ENCODE measurements around the gene CEP170.

CEP170 gene

DNA sequence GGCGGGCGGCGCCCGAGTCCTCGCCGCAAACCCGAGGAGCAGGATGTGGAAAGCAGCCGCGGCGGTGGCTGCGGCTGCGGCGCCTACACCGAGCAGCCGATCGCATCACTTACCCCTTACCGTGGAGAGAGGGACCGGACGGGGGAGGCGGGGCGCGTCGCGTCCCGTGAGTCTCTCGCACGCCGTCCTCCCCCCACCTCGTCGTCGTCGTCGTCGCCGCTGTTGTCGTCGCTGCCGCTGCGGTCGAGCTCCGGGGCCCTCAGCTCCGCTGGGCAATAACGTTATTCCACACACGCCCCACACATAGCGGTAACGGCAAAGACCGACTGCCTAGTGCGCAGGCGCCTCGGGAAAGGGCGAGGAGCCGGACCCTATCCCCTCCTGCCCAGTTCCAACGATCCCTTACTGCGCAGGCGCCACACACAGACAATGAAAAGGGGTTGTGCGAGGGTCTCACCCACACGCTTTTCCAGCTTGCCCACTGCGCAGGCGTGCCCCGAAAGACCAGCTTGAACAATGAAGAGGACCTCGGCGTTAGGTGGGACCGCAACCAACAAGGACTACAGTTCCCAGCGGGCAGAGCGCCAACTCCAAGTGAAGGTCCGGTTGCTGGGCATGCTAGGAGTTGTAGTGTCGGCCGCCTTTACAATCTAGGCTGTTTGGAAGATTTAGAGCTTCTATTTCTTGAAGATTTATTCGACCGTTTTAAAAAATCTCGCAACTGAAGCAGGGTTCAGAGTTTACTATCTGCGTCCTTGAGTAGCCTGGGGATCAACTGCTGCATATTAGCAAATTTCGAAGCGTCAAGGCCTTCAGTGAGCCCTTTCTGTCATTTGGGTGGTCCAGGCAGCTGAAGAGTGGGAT is at the start of gene CEP170 (continued):
- TF ChIP-seq, protein P1, sequence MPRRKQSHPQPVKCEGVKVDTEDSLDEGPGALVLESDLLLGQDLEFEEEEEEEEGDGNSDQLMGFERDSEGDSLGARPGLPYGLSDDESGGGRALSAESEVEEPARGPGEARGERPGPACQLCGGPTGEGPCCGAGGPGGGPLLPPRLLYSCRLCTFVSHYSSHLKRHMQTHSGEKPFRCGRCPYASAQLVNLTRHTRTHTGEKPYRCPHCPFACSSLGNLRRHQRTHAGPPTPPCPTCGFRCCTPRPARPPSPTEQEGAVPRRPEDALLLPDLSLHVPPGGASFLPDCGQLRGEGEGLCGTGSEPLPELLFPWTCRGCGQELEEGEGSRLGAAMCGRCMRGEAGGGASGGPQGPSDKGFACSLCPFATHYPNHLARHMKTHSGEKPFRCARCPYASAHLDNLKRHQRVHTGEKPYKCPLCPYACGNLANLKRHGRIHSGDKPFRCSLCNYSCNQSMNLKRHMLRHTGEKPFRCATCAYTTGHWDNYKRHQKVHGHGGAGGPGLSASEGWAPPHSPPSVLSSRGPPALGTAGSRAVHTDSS (tag by site-specific recombination; IDR thresholded peaks at IDR 0.05): no peak; the same call in 1 of the 2 replicates
- TF ChIP-seq GFI1B (tag by site-specific recombination; IDR thresholded peaks at IDR 0.05) (no peak), ZBTB21 (tag by site-specific recombination; IDR thresholded peaks at IDR 0.05) (no peak), ZNF354C (tag by site-specific recombination; IDR thresholded peaks at IDR 0.05; ENCODE audit: borderline replicate concordance, low read depth) (no peak), ZNF324 (tag by site-specific recombination; IDR thresholded peaks at IDR 0.05) (peak; percentile 52; the same call in 1 of the 2 replicates), ZNF791 (tag by site-specific recombination; IDR thresholded peaks at IDR 0.05) (no peak), ZNF133 (tag by site-specific recombination; IDR thresholded peaks at IDR 0.05) (no peak), ZNF341 (tag by site-specific recombination; IDR thresholded peaks at IDR 0.05; ENCODE audit: low read depth) (peak; percentile 92), ZNF664 (tag by site-specific recombination; IDR thresholded peaks at IDR 0.05) (no peak), ZNF530 (tag by site-specific recombination; IDR thresholded peaks at IDR 0.05; ENCODE audit: low read depth) (no peak), BCL11A (tag by site-specific recombination; IDR thresholded peaks at IDR 0.05; ENCODE audit: low read depth) (no peak), ZNF433 (tag by site-specific recombination; IDR thresholded peaks at IDR 0.05; ENCODE audit: low read depth) (no peak), ZNF274 (IDR thresholded peaks at IDR 0.05; ENCODE audit: low read length) (no peak), ZNF274 (tag by site-specific recombination; IDR thresholded peaks at IDR 0.05; ENCODE audit: borderline replicate concordance) (no peak), ZSCAN30 (tag by site-specific recombination; IDR thresholded peaks at IDR 0.05) (peak; percentile 49), TRIM28 (IDR thresholded peaks at IDR 0.05; ENCODE audit: borderline replicate concordance, low read length) (no peak), ZNF660 (tag by site-specific recombination; IDR thresholded peaks at IDR 0.05) (peak; percentile 59), KLF10 (tag by site-specific recombination; IDR thresholded peaks at IDR 0.05) (peak; percentile 52; the same call in 1 of the 2 replicates), ZNF391 (tag by site-specific recombination; IDR thresholded peaks at IDR 0.05; ENCODE audit: borderline replicate concordance, low read depth) (no peak), ZNF585B (tag by site-specific recombination; IDR thresholded peaks at IDR 0.05) (no peak), ZNF600 (tag by site-specific recombination; IDR thresholded peaks at IDR 0.05) (peak; percentile 99), ZNF776 (tag by site-specific recombination; IDR thresholded peaks at IDR 0.05; ENCODE audit: borderline replicate concordance) (no peak), ZNF266 (tag by site-specific recombination; IDR thresholded peaks at IDR 0.05; ENCODE audit: low read depth) (no peak), ZNF529 (tag by site-specific recombination; IDR thresholded peaks at IDR 0.05; ENCODE audit: insufficient replicate concordance) (no peak)
- TF ChIP-seq, protein P2, sequence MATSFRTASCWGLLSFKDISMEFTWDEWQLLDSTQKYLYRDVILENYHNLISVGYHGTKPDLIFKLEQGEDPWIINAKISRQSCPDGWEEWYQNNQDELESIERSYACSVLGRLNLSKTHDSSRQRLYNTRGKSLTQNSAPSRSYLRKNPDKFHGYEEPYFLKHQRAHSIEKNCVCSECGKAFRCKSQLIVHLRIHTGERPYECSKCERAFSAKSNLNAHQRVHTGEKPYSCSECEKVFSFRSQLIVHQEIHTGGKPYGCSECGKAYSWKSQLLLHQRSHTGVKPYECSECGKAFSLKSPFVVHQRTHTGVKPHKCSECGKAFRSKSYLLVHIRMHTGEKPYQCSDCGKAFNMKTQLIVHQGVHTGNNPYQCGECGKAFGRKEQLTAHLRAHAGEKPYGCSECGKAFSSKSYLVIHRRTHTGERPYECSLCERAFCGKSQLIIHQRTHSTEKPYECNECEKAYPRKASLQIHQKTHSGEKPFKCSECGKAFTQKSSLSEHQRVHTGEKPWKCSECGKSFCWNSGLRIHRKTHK (tag by site-specific recombination; IDR thresholded peaks at IDR 0.05): no peak
- TF ChIP-seq, protein P3, sequence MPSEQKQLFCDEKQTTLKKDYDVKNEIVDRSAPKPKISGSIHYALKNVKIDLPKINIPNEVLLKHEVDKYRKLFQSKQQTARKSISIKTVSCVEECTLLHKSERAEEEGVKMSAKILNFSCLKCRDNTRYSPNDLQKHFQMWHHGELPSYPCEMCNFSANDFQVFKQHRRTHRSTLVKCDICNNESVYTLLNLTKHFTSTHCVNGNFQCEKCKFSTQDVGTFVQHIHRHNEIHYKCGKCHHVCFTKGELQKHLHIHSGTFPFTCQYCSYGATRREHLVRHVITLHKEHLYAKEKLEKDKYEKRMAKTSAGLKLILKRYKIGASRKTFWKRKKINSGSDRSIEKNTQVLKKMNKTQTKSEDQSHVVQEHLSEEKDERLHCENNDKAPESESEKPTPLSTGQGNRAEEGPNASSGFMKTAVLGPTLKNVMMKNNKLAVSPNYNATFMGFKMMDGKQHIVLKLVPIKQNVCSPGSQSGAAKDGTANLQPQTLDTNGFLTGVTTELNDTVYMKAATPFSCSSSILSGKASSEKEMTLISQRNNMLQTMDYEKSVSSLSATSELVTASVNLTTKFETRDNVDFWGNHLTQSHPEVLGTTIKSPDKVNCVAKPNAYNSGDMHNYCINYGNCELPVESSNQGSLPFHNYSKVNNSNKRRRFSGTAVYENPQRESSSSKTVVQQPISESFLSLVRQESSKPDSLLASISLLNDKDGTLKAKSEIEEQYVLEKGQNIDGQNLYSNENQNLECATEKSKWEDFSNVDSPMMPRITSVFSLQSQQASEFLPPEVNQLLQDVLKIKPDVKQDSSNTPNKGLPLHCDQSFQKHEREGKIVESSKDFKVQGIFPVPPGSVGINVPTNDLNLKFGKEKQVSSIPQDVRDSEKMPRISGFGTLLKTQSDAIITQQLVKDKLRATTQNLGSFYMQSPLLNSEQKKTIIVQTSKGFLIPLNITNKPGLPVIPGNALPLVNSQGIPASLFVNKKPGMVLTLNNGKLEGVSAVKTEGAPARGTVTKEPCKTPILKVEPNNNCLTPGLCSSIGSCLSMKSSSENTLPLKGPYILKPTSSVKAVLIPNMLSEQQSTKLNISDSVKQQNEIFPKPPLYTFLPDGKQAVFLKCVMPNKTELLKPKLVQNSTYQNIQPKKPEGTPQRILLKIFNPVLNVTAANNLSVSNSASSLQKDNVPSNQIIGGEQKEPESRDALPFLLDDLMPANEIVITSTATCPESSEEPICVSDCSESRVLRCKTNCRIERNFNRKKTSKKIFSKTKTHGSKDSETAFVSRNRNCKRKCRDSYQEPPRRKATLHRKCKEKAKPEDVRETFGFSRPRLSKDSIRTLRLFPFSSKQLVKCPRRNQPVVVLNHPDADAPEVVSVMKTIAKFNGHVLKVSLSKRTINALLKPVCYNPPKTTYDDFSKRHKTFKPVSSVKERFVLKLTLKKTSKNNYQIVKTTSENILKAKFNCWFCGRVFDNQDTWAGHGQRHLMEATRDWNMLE (tag by site-specific recombination; conservative IDR thresholded peaks at IDR 0.05; ENCODE audit: low read depth): no peak; the same call in 1 of the 2 replicates
- TF ChIP-seq, protein P4, sequence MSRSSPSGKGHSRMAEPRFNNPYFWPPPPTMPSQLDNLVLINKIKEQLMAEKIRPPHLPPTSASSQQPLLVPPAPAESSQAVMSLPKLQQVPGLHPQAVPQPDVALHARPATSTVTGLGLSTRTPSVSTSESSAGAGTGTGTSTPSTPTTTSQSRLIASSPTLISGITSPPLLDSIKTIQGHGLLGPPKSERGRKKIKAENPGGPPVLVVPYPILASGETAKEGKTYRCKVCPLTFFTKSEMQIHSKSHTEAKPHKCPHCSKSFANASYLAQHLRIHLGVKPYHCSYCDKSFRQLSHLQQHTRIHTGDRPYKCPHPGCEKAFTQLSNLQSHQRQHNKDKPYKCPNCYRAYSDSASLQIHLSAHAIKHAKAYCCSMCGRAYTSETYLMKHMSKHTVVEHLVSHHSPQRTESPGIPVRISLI (tag by site-specific recombination; IDR thresholded peaks at IDR 0.05): no peak
- TF ChIP-seq, protein P5, sequence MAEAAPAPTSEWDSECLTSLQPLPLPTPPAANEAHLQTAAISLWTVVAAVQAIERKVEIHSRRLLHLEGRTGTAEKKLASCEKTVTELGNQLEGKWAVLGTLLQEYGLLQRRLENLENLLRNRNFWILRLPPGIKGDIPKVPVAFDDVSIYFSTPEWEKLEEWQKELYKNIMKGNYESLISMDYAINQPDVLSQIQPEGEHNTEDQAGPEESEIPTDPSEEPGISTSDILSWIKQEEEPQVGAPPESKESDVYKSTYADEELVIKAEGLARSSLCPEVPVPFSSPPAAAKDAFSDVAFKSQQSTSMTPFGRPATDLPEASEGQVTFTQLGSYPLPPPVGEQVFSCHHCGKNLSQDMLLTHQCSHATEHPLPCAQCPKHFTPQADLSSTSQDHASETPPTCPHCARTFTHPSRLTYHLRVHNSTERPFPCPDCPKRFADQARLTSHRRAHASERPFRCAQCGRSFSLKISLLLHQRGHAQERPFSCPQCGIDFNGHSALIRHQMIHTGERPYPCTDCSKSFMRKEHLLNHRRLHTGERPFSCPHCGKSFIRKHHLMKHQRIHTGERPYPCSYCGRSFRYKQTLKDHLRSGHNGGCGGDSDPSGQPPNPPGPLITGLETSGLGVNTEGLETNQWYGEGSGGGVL (tag by site-specific recombination; IDR thresholded peaks at IDR 0.05): 0 out of 2 replicates have a peak, but pooled peaks have one; percentile 3
